ENCODE results near the gene CPNE5. TPM values are rescaled to one million over a fixed set of nuclear protein-coding genes. Genes with fewer than 3 reads are reported as not detected.

Gene CPNE5
- total RNA-seq, 1 experiment from 2014 or later: 0.42 TPM

GRCh38 chr6:36698196-36698595 lies 141.0 kb downstream of the CPNE5 start:
- Histone ChIP-seq H3K4me3 (ENCODE audit: insufficient read depth, low read depth, low read length) (no peak overlapping the region), H3K36me3 (replicated peaks; ENCODE audit: control insufficient read depth, insufficient read depth, low read length) (no peaks in the 10 kb centered on the region), H3K27me3 (ENCODE audit: control insufficient read depth, insufficient read depth, low read length) (no peaks in the 10 kb centered on the region)
- DNase-seq: no peak

- Histone ChIP-seq H3K36me3 (replicated peaks; ENCODE audit: control insufficient read depth, insufficient read depth, low read length) (no peaks in the 10 kb centered on the region), H3K4me3 (ENCODE audit: insufficient read depth, low read depth, low read length) (no peak within 1 kb of the TSS), H3K27me3 (ENCODE audit: control insufficient read depth, insufficient read depth, low read length) (no peaks in the 10 kb centered on the region)
- DNase-seq: no peak
Observed at GRCh38 chr6:36697481-36697903, 141.8 kb downstream of the CPNE5 start, which contains the start of gene RAB44. Gene RAB44, plus strand, starts transcription at chr6:36697826. Its CDS starts 6,410 bp downstream, at chr6:36704236.

- Histone ChIP-seq H3K4me3 (ENCODE audit: insufficient read depth, low read depth, low read length) (no peak overlapping the region), H3K27me3 (ENCODE audit: control insufficient read depth, insufficient read depth, low read length) (no peaks in the 10 kb centered on the region), H3K36me3 (replicated peaks; ENCODE audit: control insufficient read depth, insufficient read depth, low read length) (no peaks in the 10 kb centered on the region)
- DNase-seq: no peak
Observed at GRCh38 chr6:36695414-36695813, 143.8 kb downstream of the CPNE5 start.

- no peaks in the 10 kb centered on the region for H3K36me3 ChIP-seq (replicated peaks; ENCODE audit: control insufficient read depth, insufficient read depth, low read length)
- H3K27me3 ChIP-seq (ENCODE audit: control insufficient read depth, insufficient read depth, low read length): no peaks in the 10 kb centered on the region
- DNase-seq: no peak
- no peak overlapping the region for H3K4me3 ChIP-seq (ENCODE audit: insufficient read depth, low read depth, low read length)
Observed at GRCh38 chr6:36694616-36695015, 144.6 kb downstream of the CPNE5 start.

GRCh38 chr6:36692861-36693702 lies 146.2 kb downstream of the CPNE5 start:
- no peak for DNase-seq
- Histone ChIP-seq H3K36me3 (replicated peaks; ENCODE audit: control insufficient read depth, insufficient read depth, low read length) (no peaks in the 10 kb centered on the region), H3K4me3 (ENCODE audit: insufficient read depth, low read depth, low read length) (no peak overlapping the region), H3K27me3 (ENCODE audit: control insufficient read depth, insufficient read depth, low read length) (no peaks in the 10 kb centered on the region)

- H3K27me3 ChIP-seq (ENCODE audit: control insufficient read depth, insufficient read depth, low read length): no peaks in the 10 kb centered on the region
- no peaks in the 10 kb centered on the region for H3K36me3 ChIP-seq (replicated peaks; ENCODE audit: control insufficient read depth, insufficient read depth, low read length)
- H3K4me3 ChIP-seq (ENCODE audit: insufficient read depth, low read depth, low read length): no peak overlapping the region
- DNase-seq: no peak
Observed at GRCh38 chr6:36692220-36692619, 147.0 kb downstream of the CPNE5 start.

GRCh38 chr6:36691612-36692011 lies 147.6 kb downstream of the CPNE5 start:
- DNase-seq: no peak
- H3K27me3 ChIP-seq (ENCODE audit: control insufficient read depth, insufficient read depth, low read length): no peaks in the 10 kb centered on the region; the same call in 1 of the 2 replicates
- peaks cover 1% of the 10 kb centered on the region; the same call in 1 of the 2 replicates for H3K36me3 ChIP-seq (replicated peaks; ENCODE audit: control insufficient read depth, insufficient read depth, low read length)
- no peak overlapping the region for H3K4me3 ChIP-seq (ENCODE audit: insufficient read depth, low read depth, low read length)

GRCh38 chr6:36691011-36691410 lies 148.2 kb downstream of the CPNE5 start:
- Histone ChIP-seq H3K36me3 (replicated peaks; ENCODE audit: control insufficient read depth, insufficient read depth, low read length) (peaks cover 1% of the 10 kb centered on the region; the same call in 1 of the 2 replicates), H3K4me3 (ENCODE audit: insufficient read depth, low read depth, low read length) (no peak overlapping the region), H3K27me3 (ENCODE audit: control insufficient read depth, insufficient read depth, low read length) (no peaks in the 10 kb centered on the region; the same call in 1 of the 2 replicates)
- DNase-seq: no peak

Other genes starting within 250 kb of the CPNE5 start
- 111 and 171 TPM in 2 replicates for gene SRSF3, start 245.1 kb downstream of the CPNE5 start, total RNA-seq (2014; rRNA removed; shearing (Covaris generic))
- gene CDKN1A, start 160.7 kb downstream of the CPNE5 start, total RNA-seq (2014; rRNA removed; shearing (Covaris generic)): 0.28 and 0.55 TPM in 2 replicates
- not detected in 2 replicates for gene RAB44, start 141.6 kb downstream of the CPNE5 start, total RNA-seq (2014; rRNA removed; shearing (Covaris generic))
- gene PPIL1, start 35.4 kb upstream of the CPNE5 start, total RNA-seq (2014; rRNA removed; shearing (Covaris generic)): 86.0 and 91.1 TPM in 2 replicates
- 15.6 and 19.9 TPM in 2 replicates for gene C6orf89, start 46.5 kb upstream of the CPNE5 start, total RNA-seq (2014; rRNA removed; shearing (Covaris generic))
- gene PI16, start 115.3 kb upstream of the CPNE5 start, total RNA-seq (2014; rRNA removed; shearing (Covaris generic)): not detected in 2 replicates
- 286 and 299 TPM in 2 replicates for gene MTCH1, start 146.8 kb upstream of the CPNE5 start, total RNA-seq (2014; rRNA removed; shearing (Covaris generic))
- gene FGD2, start 166.2 kb upstream of the CPNE5 start, total RNA-seq (2014; rRNA removed; shearing (Covaris generic)): 0.04 and 0.17 TPM in 2 replicates